Ascending aorta (tissue), 2 donors: ENCODE measurements around the gene VGF. TPM values are rescaled to one million over a fixed set of nuclear protein-coding genes. Genes with fewer than 3 reads are reported as not detected.
A peak's percentile ranks its signal among the peaks of the same experiment; 100 is the strongest.
"Not testable (repeated sequence)": the region's sequence is repeated elsewhere in the genome, so short reads cannot be mapped to it uniquely, and the experiment has no call there.

Source experiments
- DNase-seq, 2 donors: peaks; one replicate each; pipeline ENCODE4 v3.0.0-alpha.2; 2019; ENCODE audit warnings: low spot score in 2 of 2
- H3K27ac ChIP-seq, 2 donors: fragments of 200-600 bp; sonication (generic); one replicate each; pipeline ENCODE4 v1.5.1; 2016 to 2017; ENCODE audit warnings: mild to moderate bottlenecking in 1 of 2
- H3K27me3 ChIP-seq: fragments of 200-600 bp; sonication (generic); one replicate; pipeline ENCODE4 v1.5.1; 2017
- H3K36me3 ChIP-seq, 2 donors: fragments of 200-600 bp; sonication (generic); one replicate each; pipeline ENCODE4 v1.5.1; 2016
- H3K4me1 ChIP-seq, 2 donors: fragments of 200-600 bp; sonication (generic); one replicate each; pipeline ENCODE4 v1.5.1; 2016 to 2017; ENCODE audit warnings: mild to moderate bottlenecking in 1 of 2
- H3K4me3 ChIP-seq, 2 donors: fragments of 200-600 bp; sonication (generic); one replicate each; pipeline ENCODE4 v1.5.1; 2016 to 2017; ENCODE audit warnings: mild to moderate bottlenecking in 1 of 2
- H3K9me3 ChIP-seq, 2 donors: fragments of 200-600 bp; sonication (generic); one replicate each; pipeline ENCODE4 v1.5.1; 2016
- CTCF ChIP-seq, 3 experiments: fragments of 200-600 bp in 2 of 3; fragments of 450-650 bp in 1 of 3; sonication (generic) in 2 of 3; IDR thresholded peaks; one replicate each; pipeline ENCODE4 v1.5.1; 2016 to 2019; ENCODE audit warnings: antibody characterized with exemption in 3 of 3, mild to moderate bottlenecking in 1 of 3, moderate library complexity in 1 of 3
- intact Hi-C: fragments of 100-400 bp; cut with DNase I; formaldehyde crosslinking; loops from one replicate; pipeline ENCODE4 v1.15.1; 2023
- total RNA-seq: library from RNA; depleted of rRNA; stranded (reverse); fragments of >200 nt; gene quantifications from one replicate; pipeline ENCODE4 v1.1.0, GENCODE V29; 2016

VGF gene
- total RNA-seq, 1 donor from 2014 or later: not detected

- intact Hi-C loops: no loop called here
- DNase-seq: no peak
- Histone ChIP-seq H3K4me1 (peaks cover under 1 to 11% of the 10 kb centered on the region in 2 donors), H3K27ac (peak overlapping the region; percentile 67 to 96), H3K36me3 (no peaks in the 10 kb centered on the region), H3K27me3 (no peaks in the 10 kb centered on the region), H3K9me3 (no peaks in the 10 kb centered on the region), H3K4me3 (no peak overlapping the region)
- no peak for TF ChIP-seq CTCF (IDR thresholded peaks at IDR 0.05)
Measured at GRCh38 chr7:101113836-101114235, 51.5 kb downstream of the VGF start.

- H3K4me1 ChIP-seq, DNase-seq, H3K9me3 ChIP-seq, H3K27me3 ChIP-seq, intact Hi-C loops, H3K4me3 ChIP-seq, H3K36me3 ChIP-seq: not testable (repeated sequence)
- peak overlapping the region; percentile 42 to 96 for H3K27ac ChIP-seq
Measured at GRCh38 chr7:101113140-101113539, 52.2 kb downstream of the VGF start.

Other genes with a start within 250 kb of the VGF start
- not detected for gene MUC3A, start 216.0 kb downstream of the VGF start, total RNA-seq
- gene MUC12, start 196.0 kb downstream of the VGF start, total RNA-seq: 0.85 TPM
- gene MUC17, start 145.5 kb downstream of the VGF start, total RNA-seq: not detected
- gene TRIM56, start 80.1 kb downstream of the VGF start, total RNA-seq: 29.6 TPM
- 1,267 TPM for gene SERPINE1, start 38.5 kb downstream of the VGF start, total RNA-seq
- 77.4 TPM for gene AP1S1, start 11.1 kb downstream of the VGF start, total RNA-seq
- gene NAT16, start 14.7 kb upstream of the VGF start, total RNA-seq: not detected
- gene MOGAT3, start 35.5 kb upstream of the VGF start, total RNA-seq: not detected
- 165 TPM for gene PLOD3, start 52.0 kb upstream of the VGF start, total RNA-seq
- gene ZNHIT1, start 52.6 kb upstream of the VGF start, total RNA-seq: 87.9 TPM
- gene CLDN15, start 72.2 kb upstream of the VGF start, total RNA-seq: 27.7 TPM
- 266 TPM for gene FIS1, start 79.5 kb upstream of the VGF start, total RNA-seq
- gene IFT22, start 156.2 kb upstream of the VGF start, total RNA-seq: 19.8 TPM
- gene COL26A1, start 197.3 kb upstream of the VGF start, total RNA-seq: not detected